NCI-H2081 (cell line): ENCODE results near the gene SUMO3.

Experiments used
- DNase-seq, 2 experiments: peaks; one replicate each; lab custom pipeline; 2025; lab: John Stamatoyannopoulos, UW

The SUMO3 gene

DNA sequence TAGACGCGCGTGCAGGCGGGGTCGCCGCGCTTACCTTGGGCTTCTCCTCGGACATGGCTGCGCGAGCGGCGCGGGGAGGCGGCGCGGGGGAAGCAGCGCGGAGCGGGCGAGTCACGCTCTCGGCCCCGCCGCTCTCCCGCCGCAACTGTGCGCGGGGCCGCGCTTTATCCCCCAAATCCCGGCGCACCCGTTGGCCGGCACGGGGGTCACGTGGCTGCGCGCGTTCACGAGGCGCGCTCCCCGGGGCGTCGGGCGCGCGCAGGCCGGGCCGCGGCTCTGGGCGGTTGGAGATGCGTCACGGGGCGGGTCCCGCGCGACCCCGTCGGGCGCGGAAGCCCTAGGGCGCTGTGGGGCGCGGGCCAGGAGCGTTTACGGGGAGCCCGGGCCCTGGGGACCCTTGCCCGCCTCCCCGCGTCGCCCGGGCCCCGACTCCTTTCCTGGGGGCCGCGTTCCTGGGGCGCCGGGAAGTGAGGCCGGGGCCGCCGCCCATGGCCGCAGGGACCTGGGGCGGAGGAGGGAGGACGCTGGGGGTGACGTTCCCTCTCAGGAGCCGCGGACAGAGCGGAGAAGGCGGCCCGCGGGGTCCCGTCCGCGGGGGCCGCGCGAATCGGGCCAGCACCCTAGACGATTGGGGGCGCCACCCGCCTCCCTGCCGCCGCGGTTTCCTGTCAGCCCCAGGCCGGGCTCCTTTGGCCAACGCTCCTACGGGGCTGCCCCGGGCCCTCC lies at the start of gene SUMO3:
Gene SUMO3, minus strand, starts transcription at position 149 of the 726 bp plus-strand sequence. Its CDS starts 94 bp downstream, at position 55.
- DNase-seq, result peak; percentile 45 to 55

- no peak for DNase-seq
These were observed 49.6 kb upstream of the SUMO3 start for GRCh38 chr21:44867464-44867863.

DNA sequence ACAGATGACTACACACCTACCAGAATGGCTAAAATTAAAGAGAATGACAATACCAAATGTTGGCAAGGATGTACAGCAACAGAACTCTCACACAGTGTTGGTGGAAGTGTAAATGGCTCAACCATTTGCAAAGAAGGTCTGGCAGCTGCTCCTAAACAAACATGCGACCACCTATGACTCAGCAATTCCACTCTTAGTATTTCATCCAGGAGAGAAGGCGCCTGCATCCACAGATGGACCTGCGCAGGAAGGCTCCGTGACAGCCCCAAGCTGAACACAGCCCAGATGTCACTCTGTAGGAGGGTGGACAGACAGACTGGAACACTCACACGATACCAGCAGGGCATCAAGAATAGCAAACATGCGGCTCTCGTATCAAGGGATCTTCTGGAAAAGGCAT lies 48.9 kb upstream of the SUMO3 start:
- DNase-seq, result peak in 1 of 2 experiments; percentile 39

DNA sequence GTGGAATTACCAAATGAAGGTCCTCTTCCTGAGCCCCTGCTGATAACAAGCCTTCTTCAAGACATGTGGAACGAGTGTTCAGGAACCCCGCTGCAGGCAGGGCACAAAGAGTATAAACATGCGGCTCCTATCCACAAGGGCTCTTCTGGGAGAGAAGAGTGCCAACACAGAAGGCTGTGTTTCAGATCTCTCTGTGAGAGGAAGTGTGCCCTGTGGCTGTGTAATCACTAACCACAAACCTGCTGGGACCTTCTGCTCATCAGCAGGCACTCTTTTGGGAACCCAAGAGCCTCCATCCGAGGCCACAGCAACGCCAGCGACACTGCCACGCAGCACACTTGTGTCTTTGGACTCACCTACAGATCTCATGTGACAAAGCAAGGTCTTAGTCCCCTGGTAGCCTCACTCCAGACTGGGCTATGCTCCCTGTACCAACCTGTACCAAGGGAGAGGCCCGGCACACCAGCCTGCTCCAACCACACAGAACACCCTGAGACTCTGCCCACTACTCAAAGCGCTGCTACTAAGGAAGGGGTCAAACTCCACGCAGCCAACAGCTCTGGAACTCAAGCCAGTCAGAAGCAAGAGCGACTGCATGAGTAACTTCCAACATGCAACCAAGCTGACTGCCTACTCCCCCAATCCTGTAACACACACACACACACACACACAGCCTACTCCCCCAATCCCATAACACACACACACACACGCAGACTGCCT lies 47.9 kb upstream of the SUMO3 start:
- no peak for DNase-seq

GRCh38 chr21:44862869-44863685 lies 45.2 kb upstream of the SUMO3 start:
- DNase-seq, result no peak

DNA sequence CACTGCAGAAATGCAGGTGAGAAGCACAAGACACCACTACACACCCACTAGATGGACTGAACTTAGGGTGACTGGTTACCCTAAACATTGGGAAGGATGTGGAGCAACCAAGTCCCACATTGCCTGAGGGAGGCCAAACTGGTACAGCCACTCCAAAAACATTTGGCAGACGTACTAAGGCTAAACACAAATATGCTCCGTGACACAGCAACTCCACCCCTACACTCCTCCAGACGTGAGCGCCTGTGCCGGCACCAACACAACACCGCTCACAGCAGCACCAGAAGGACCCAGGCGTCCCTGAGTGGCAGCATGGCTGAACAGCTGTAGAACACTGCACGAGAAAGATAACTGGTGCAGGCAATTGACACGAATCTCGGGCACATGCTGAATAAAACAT lies 40.9 kb upstream of the SUMO3 start:
- no peak for DNase-seq

DNA sequence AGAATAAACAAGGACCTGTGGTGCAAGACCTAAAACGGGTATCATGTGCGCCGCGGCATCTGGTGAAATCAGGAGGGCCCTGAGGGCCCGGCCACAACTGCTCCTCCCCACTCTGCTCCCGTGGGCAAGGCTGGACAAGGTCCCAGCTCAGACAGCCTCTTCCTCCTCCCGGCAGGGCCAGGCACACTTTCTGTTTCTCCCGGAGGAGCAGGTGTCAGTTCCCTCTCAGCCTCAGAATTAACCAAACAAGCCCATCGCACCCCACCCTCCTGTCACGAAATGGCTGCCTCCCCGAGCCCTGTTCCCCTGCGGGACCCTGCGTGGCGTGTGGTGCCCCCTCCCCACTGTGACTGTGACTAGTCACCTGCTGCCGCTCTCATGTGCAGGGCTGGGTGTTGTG lies 40.4 kb upstream of the SUMO3 start:
- no peak for DNase-seq

- DNase-seq, result no peak
These were observed 39.4 kb upstream of the SUMO3 start for GRCh38 chr21:44857127-44857892.

DNA sequence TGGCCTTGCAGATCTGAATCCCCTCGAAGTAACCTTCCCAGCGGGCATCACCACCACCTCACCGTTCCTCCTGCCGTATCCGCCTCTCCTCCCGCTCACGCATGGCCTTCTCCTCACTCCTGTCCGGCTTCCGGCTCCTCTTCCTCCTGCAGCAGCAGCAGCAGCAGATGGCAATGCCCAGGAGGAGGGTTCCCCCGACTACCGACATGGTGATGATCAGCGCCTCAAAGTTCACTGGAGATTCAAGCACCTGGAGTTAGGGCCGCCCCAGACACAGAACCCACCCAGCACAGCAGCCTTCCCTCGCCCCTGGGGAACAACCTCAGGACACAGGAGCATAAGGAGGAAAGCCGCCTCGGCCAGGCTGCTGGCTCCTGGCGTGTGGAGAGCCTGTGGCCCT lies 38.3 kb upstream of the SUMO3 start:
- DNase-seq, result no peak

- no peak for DNase-seq
These were observed 37.7 kb upstream of the SUMO3 start for GRCh38 chr21:44855572-44855971.

DNA sequence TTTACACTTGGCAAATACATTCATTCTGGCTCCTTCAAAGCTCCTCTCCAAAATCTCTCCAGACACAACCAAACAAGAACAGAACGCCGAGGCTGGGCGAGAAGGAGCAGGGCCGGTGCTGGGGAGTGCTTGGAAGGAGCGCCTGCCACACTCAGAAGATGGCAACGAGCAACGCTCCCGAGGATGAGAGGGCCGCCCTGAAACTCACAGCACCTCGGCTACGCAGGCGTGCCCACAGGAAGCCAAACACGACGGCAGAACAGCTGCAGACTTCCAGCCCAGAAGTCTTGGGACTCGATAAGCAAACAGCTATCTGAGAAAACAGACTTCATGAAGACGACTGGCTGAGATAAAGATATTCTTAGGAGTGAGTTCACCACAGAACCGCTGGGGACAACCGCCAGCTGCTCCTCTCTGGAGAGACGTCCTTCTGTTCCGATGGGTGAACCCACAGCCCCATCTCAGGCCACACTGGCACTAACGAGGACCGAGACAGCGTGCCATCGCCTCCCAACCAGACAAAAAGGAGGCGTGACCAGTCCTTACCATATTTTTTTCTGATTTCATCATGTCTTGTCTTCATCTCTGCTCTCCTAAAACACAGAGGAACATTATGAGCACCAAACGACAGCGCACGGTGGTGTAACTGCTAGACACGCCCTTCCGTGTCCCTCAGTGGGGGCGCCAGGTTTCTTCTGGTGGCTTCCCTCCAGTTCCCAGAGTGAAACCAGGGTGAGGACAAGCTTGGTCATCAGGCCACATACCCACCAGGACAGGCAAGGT lies 37.0 kb upstream of the SUMO3 start:
- DNase-seq, result no peak

GRCh38 chr21:44854391-44854663 lies 36.5 kb upstream of the SUMO3 start:
- DNase-seq, result no peak

DNA sequence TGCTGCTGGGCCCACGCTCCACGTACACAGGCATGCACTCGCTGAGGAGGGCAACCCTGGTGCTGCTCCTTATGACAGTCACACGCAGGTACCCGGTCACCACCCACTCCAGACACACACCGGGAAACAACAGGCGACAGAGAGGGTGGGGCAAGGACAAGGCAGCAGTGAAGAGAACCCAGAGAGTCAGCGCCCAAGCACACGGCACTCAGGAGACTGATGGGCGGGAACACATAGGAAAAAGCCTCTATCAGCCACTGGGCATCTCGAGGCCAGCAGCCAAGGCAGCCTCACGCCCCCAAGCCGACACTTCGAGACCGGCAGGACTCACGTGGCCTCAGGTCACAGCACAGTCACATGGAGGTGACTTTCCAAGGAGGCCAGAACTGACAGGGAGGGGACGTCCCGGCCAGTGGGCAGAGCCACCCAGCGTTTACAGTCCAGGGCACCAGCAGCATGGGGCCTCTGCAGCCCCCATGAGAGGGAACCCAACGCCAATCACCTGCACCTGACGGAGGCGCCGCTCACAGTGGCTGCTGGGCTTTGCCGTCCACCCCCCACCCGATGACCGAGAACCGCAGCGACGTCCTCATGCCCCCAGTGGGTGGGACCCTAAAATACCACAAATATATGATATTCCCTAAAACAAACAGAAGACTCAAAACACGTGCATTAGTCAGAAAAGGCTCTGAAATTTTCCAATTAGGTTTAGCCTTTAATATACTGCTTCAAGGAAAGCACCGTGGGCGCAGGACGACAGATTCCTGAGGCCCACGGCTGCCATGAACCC lies 35.9 kb upstream of the SUMO3 start:
- DNase-seq, result no peak

GRCh38 chr21:44850905-44851657 lies 33.2 kb upstream of the SUMO3 start:
- DNase-seq, result no peak

GRCh38 chr21:44850208-44850800 lies 32.4 kb upstream of the SUMO3 start:
- no peak for DNase-seq

- no peak for DNase-seq
These were observed 31.8 kb upstream of the SUMO3 start for GRCh38 chr21:44849616-44850130.

DNA sequence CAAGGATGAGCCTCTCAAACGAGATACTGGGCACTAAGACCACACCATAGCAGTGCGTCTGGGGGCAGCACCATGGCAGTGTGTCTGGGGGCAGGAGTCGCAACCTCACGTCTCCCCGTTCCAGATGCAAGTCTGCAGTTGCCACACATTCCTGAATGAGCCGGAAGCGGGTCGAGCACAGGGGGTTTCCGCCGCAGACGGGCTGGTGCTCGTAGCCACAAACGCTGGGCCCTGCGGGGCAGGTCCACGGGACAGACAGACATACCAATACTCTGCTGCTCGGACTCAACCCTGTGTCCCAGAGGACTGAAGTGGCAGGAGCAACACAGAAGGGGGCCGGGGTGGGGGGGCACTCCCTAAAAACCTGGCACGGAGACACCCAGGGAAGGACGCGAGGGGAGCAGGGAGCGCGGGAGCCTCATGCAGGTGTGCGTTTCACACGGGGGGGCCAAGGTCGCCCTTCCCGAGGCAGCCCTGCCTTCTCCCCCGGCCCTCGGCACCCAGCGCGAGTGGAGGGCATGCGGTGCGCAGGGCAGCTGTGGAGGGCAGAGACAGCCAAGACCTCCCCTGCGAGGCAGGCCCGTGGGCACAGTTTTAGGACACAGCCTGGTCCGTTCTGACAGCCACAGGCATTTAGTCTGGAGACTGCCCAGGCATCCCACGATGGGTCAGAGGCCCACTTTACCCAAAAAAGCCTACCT lies 31.1 kb upstream of the SUMO3 start:
- DNase-seq, result no peak

DNA sequence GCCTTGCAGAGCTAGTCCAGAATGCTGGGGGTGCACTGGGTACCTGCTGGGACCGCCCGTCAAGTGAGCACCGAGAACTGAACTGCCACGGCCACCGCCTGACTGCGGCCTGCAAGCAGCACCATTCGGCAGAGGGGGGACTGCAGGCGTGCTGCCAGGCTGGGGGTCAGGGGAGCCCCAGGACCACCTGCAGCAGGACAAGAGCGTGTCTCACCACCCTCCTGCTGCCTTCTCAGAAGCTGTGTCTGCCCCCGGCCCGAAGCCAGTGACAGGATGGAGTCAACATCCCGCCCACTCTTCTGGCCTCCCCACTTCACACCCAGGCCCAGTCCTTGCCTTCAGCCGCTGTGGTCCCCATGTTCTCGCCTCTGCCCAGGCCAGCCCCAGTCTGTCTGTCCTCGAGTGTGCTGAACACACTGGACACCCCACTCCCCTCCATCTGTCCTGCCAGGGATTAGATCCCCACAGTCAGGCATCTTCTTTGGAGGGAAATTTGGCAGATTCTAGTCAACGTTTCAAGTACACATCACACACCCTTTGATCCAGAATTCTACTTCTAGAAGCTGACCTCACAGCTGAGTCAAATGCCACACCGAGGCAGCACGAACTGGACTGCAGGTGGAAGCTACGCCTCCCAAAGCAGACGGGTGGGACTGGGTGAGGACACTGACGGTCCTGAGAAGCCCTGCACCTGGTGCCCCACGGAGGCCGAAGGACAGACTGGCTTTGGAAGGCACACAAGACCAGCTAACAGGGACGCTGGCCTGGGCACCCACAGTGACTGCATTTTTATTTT lies 29.6 kb upstream of the SUMO3 start:
- DNase-seq, result no peak
